Prostate gland (tissue), 2 donors: ENCODE measurements around the gene FXR2. TPM values are rescaled to one million over a fixed set of nuclear protein-coding genes. Genes with fewer than 3 reads are reported as not detected.

ENCODE experiments used
- DNase-seq: peaks from one replicate; pipeline ENCODE4 v3.0.0-alpha.2; 2019; ENCODE audit warnings: low spot score
- H3K27ac ChIP-seq, 2 donors: fragments of 200-600 bp; sonication (generic); 2 replicates each; pipeline ENCODE4 v1.5.1; 2017 to 2019
- H3K27me3 ChIP-seq: fragments of 200-600 bp; sonication (generic); replicated peaks from 2 replicates; pipeline ENCODE4 v1.5.1; 2019; ENCODE audit not compliant: insufficient read depth
- H3K36me3 ChIP-seq, 2 donors: fragments of 200-600 bp; sonication (generic); 1 replicate in 1 of 2; 2 replicates in 1 of 2; pipeline versions ENCODE4 v1.5.1 to v1.8.1; 2017 to 2019
- H3K4me1 ChIP-seq: fragments of 200-600 bp; sonication (generic); replicated peaks from 2 replicates; pipeline ENCODE4 v1.5.1; 2019
- H3K4me3 ChIP-seq, 2 donors: fragments of 200-600 bp; sonication (generic); 2 replicates each; pipeline ENCODE4 v1.5.1; 2017 to 2019
- H3K9me3 ChIP-seq: fragments of 200-600 bp; sonication (generic); 2 replicates; pipeline ENCODE4 v1.5.1; 2017
- CTCF ChIP-seq, 4 experiments: fragments of 200-600 bp in 2 of 4; fragments of 450-650 bp in 2 of 4; sonication (generic) in 2 of 4; IDR thresholded peaks; 1 replicate in 3 of 4; 2 replicates in 1 of 4; pipeline ENCODE4 v1.5.1; 2016 to 2019; ENCODE audit warnings: antibody characterized with exemption in 4 of 4, mild to moderate bottlenecking in 2 of 4, moderate library complexity in 2 of 4
- POLR2A ChIP-seq: fragments of 450-650 bp; IDR thresholded peaks from one replicate; pipeline ENCODE4 v1.6.1; 2016; ENCODE audit warnings: antibody characterized with exemption, mild to moderate bottlenecking
- POLR2AphosphoS5 ChIP-seq: sonication (generic); formaldehyde crosslinking; IDR thresholded peaks from one replicate; pipeline ENCODE4 v1.6.1; 2017; ENCODE audit warnings: antibody characterized with exemption
- WGBS: methylation state at CpG from one replicate; pipeline ENCODE4 v1.1.5; 2018; 5-methylcytosine and 5-hydroxymethylcytosine counted together
- intact Hi-C: fragments of 100-400 bp; cut with DNase I; formaldehyde crosslinking; loops from one replicate; pipeline ENCODE4 v1.14.2; 2022
- total RNA-seq, 2 donors: library from RNA; depleted of rRNA; stranded (reverse); fragments of >200 nt; gene quantifications; one replicate each; pipeline ENCODE4 v1.1.0, GENCODE V29; 2016

FXR2 gene
- total RNA-seq, 2 donors from 2014 or later = 27.1 to 51.4 TPM

DNA sequence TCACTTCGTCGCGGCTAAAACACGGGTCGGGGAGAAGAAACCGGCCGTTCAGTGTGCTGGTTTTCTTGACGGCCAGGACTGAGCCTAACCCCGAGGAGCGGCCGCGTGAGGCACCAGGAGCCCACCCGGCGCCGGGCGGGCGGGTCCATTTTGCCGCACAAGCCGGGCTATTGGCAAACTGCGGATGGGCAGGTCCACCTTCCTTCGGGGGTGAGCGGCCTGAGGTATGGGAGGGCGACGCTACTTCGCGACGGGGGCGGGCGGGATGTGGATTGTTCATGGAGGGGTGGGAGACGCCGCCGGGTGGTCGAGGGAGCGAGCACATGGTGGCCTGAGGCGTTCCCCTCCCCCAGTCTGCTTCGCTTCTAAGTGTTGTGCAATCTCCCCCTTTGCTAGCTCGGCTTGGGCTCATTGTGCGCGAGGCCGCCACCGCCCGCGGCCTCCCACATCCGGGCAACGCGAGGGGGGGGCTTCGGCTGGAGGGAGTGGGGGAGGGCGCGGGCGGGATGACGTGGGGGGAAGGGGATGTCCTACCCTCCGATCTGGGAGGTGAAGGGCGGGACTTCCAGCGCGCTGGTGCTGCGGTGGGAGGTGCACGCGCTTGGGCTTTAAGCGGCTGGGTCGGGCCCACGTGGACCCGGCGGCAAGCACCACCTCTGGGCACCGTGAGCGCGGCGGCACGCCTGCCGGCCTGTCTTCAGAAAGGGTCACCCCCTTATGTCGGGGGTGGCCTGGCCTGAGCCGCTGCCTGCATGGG is 41.2 kb downstream of the FXR2 start:
- intact Hi-C loops = loop anchor here (5.0 kb wide), 1 partner anchor 114 kb away; the partner anchor contains the start of genes TP53 and WRAP53
- Histone ChIP-seq H3K36me3 (peaks cover 26 to 49% of the 10 kb centered on the region in 2 donors), H3K4me3 (peak overlapping the region; percentile 99 to 100), H3K4me1 (no peaks in the 10 kb centered on the region), H3K27ac (peak overlapping the region; percentile 98), H3K27me3 (no peaks in the 10 kb centered on the region), H3K9me3 (no peaks in the 10 kb centered on the region)
- WGBS = 1% methylated on average over 67 of the region's 71 CpGs
- DNase-seq = peak; percentile 89
- TF ChIP-seq POLR2A (peak; percentile 57), CTCF (IDR thresholded peaks at IDR 0.05) (peak in 1 of 4 experiments; percentile 1), POLR2AphosphoS5 (peak; percentile 96)

- TF ChIP-seq CTCF (IDR thresholded peaks at IDR 0.05) = peak in 1 of 4 experiments; percentile 62
- peak; percentile 98 for TF ChIP-seq POLR2A
- peak; percentile 100 for TF ChIP-seq POLR2AphosphoS5
- H3K36me3 ChIP-seq = peaks cover 22 to 42% of the 10 kb centered on the region in 2 donors
- peak; percentile 100 for DNase-seq
- peak overlapping the region; percentile 99 to 100 for H3K4me3 ChIP-seq
- no peaks in the 10 kb centered on the region for H3K27me3 ChIP-seq
- peak overlapping the region; percentile 98 for H3K27ac ChIP-seq
- H3K9me3 ChIP-seq = no peaks in the 10 kb centered on the region
- no peaks in the 10 kb centered on the region for H3K4me1 ChIP-seq
- under 1% methylated on average over 52 of the region's 73 CpGs for WGBS
- intact Hi-C loops = loop anchor here (5.0 kb wide), 1 partner anchor 115 kb away; the partner anchor contains the start of genes TP53 and WRAP53
Observed at GRCh38 chr17:7572588-7573323, 41.9 kb downstream of the FXR2 start.

DNA sequence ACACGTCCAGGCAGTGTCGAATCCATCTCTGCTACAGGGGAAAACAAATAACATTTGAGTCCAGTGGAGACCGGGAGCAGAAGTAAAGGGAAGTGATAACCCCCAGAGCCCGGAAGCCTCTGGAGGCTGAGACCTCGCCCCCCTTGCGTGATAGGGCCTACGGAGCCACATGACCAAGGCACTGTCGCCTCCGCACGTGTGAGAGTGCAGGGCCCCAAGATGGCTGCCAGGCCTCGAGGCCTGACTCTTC is 42.4 kb downstream of the FXR2 start:
- Histone ChIP-seq H3K4me1 (no peaks in the 10 kb centered on the region), H3K9me3 (no peaks in the 10 kb centered on the region), H3K4me3 (peak overlapping the region; percentile 99 to 100), H3K27ac (peak overlapping the region; percentile 78 to 98), H3K27me3 (no peaks in the 10 kb centered on the region), H3K36me3 (peaks cover 17 to 37% of the 10 kb centered on the region in 2 donors)
- TF ChIP-seq POLR2A (no peak), CTCF (IDR thresholded peaks at IDR 0.05) (no peak), POLR2AphosphoS5 (no peak)
- no peak for DNase-seq
- intact Hi-C loops = loop anchor here (5.0 kb wide), 1 partner anchor 115 kb away; the partner anchor contains the start of genes TP53 and WRAP53
- 1% methylated on average over 11 of the region's 11 CpGs for WGBS

GRCh38 chr17:7570351-7570750 is 44.3 kb downstream of the FXR2 start:
- no peak overlapping the region for H3K4me3 ChIP-seq
- DNase-seq = no peak
- H3K36me3 ChIP-seq = peaks cover 4 to 18% of the 10 kb centered on the region in 2 donors
- no peaks in the 10 kb centered on the region for H3K9me3 ChIP-seq
- H3K27ac ChIP-seq = no peak overlapping the region
- no peak for TF ChIP-seq POLR2AphosphoS5
- no peak for TF ChIP-seq CTCF (IDR thresholded peaks at IDR 0.05)
- no peak for TF ChIP-seq POLR2A
- H3K4me1 ChIP-seq = no peaks in the 10 kb centered on the region
- WGBS = 94% methylated on average over 10 of the region's 10 CpGs
- H3K27me3 ChIP-seq = no peaks in the 10 kb centered on the region
- intact Hi-C loops = loop anchor here (5.0 kb wide), 1 partner anchor 117 kb away; the partner anchor contains the start of genes TP53 and WRAP53
